Measurements from ENCODE around the gene MYL12B. TPM values are rescaled to one million over a fixed set of nuclear protein-coding genes. Genes with fewer than 3 reads are reported as not detected.

Gene MYL12B
- polyA plus RNA-seq = 100 to 1,000 TPM; 573 to 578 TPM

DNA sequence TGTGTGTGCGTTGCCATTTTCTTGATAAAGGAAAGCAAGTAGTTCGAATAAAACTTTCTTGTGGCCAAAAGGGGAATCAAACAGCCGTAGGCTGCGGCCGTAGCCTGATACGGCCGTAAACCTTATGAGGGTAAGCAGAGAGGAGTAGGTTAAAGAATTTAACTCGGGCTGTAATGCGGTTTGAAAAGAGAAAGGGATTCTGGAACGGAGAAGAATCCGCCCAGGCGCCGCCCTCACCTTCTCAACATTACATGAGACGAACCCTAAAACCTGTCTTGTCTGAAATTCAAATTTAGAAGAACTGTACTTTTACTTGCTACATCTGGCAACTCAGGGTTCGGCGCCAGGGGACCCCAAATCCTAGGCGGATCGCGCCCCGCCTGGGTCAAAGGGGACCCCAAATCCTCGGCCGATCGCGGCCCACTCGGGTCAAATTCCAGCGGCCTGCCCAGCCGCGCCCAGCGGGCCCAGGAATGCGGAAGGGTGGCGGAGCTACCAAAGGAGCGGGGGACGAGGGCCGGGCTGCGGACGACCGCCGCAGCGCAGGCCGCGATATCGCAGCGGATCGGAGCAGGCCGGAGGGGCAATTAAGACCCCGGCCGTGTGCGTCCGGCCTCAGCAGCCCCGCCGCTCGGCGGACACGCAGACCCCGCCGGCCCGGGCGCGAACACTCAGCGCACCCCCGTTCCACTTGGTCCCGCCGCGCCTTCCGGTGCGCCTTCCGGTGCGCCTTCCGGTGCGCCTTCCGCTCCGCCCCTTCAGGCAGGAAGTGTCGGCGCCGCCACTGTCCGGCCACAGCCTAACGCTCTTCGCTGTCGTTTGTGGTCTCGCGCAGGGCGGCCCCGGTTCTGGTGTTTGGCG, at the start of gene MYL12B:
Gene MYL12B, plus strand, starts transcription at position 761 of the 861 bp plus-strand sequence. CDS start 10,766 bp downstream, outside the sequence.
- no peaks in the 10 kb centered on the region for H3K27me3 ChIP-seq (ENCODE audit: control insufficient read depth in 1 of 2, insufficient read depth in 2 of 2, low read length in 2 of 2)
- H3K4me1 ChIP-seq (ENCODE audit: control insufficient read depth in 2 of 2, insufficient read depth in 2 of 2, low read length in 1 of 2) = peaks cover 2 to 8% of the 10 kb centered on the region in 2 donors
- H3K36me3 ChIP-seq (ENCODE audit: control insufficient read depth in 2 of 2, insufficient read depth in 2 of 2, low read length in 1 of 2) = peaks cover 0 to 2% of the 10 kb centered on the region in 2 donors
- H3K4me3 ChIP-seq (ENCODE audit: low read depth in 1 of 2, low read length in 2 of 2) = peak within 1 kb of the TSS; percentile 73 to 80
- H3K27ac ChIP-seq (ENCODE audit: low read depth in 2 of 2, low read length in 1 of 2) = peak within 1 kb of the TSS; percentile 93 to 98
- H3K9me3 ChIP-seq (ENCODE audit: control insufficient read depth in 2 of 2, insufficient read depth in 1 of 2, low read depth in 1 of 2, low read length in 1 of 2) = no peaks in the 10 kb centered on the region
- 0 to 1% methylated on average over 81 to 84 of the region's 84 CpGs for WGBS, 2 donors

DNA sequence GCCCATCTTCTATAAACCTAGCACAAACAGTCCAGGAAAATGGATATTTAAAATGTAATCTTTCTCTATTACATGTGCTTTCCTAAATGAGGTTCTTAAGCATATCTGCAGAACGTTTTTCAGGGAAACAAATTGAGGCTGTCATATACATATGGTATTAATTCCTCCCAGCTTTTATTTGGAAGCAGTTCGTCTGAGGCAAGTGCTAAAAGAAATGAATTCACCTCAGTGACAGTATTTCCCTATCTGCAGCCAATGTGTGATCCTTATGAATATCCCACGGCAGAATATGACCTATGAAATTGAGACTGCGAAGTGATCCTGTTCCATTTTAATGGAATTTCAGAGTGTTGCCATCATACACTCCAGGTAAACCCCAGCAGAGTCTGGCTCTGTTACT, 49.3 kb upstream of the MYL12B start:
- peak overlapping the region in 1 of 2 donors; percentile 28 for H3K27ac ChIP-seq (ENCODE audit: low read depth in 2 of 2, low read length in 1 of 2)
- H3K27me3 ChIP-seq (ENCODE audit: control insufficient read depth in 1 of 2, insufficient read depth in 2 of 2, low read length in 2 of 2) = no peaks in the 10 kb centered on the region
- 56 to 65% methylated on average over 4 of the region's 4 CpGs for WGBS, 2 donors
- H3K36me3 ChIP-seq (ENCODE audit: control insufficient read depth in 2 of 2, insufficient read depth in 2 of 2, low read length in 1 of 2) = no peaks in the 10 kb centered on the region
- H3K9me3 ChIP-seq (ENCODE audit: control insufficient read depth in 2 of 2, insufficient read depth in 1 of 2, low read depth in 1 of 2, low read length in 1 of 2) = no peaks in the 10 kb centered on the region
- H3K4me1 ChIP-seq (ENCODE audit: control insufficient read depth in 2 of 2, insufficient read depth in 2 of 2, low read length in 1 of 2) = peaks cover 0 to 4% of the 10 kb centered on the region in 2 donors
- H3K4me3 ChIP-seq (ENCODE audit: low read depth in 1 of 2, low read length in 2 of 2) = no peak overlapping the region

DNA sequence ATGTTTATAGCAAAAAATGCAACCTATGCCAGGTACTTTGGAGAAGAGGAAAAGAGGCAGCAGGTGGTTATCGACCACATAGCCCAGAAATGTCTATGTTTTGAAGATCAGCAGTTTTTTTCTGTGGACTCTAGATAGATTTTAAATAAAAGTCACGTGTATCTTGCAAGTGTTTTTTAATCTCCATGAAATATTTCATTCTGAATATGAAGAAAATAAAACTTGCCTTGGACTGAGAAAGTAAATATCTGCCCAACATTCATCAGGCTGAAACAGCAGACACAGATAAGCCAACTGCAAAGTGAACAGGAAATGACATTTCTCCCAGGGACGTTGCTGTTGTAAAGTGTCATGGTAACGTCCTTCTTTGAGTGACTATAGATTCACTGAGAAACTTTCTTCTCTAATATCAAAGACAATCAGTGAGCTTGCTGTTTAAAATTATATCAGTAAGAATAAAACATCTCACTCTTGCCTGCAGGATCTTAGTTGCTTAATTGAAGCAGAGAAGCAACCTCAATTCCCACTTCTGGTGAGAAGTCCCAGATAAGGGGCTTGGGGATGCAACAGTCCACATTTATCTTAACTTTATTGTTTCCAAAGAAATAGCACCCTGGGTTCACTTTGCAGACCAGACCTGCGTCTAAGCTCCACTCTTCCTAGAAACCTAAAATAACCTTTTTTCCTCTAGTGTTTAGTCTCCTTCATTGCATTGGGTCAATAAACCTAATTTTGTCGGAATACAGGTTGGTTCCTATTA, 48.5 kb upstream of the MYL12B start:
- Histone ChIP-seq H3K4me1 (ENCODE audit: control insufficient read depth in 2 of 2, insufficient read depth in 2 of 2, low read length in 1 of 2) (peaks cover 0 to 4% of the 10 kb centered on the region in 2 donors), H3K27ac (ENCODE audit: low read depth in 2 of 2, low read length in 1 of 2) (no peak overlapping the region), H3K27me3 (ENCODE audit: control insufficient read depth in 1 of 2, insufficient read depth in 2 of 2, low read length in 2 of 2) (no peaks in the 10 kb centered on the region), H3K36me3 (ENCODE audit: control insufficient read depth in 2 of 2, insufficient read depth in 2 of 2, low read length in 1 of 2) (no peaks in the 10 kb centered on the region), H3K9me3 (ENCODE audit: control insufficient read depth in 2 of 2, insufficient read depth in 1 of 2, low read depth in 1 of 2, low read length in 1 of 2) (no peaks in the 10 kb centered on the region), H3K4me3 (ENCODE audit: low read depth in 1 of 2, low read length in 2 of 2) (no peak overlapping the region)
- WGBS, 2 donors = 39 to 53% methylated on average over 6 of the region's 6 CpGs

- Histone ChIP-seq H3K9me3 (ENCODE audit: control insufficient read depth in 2 of 2, insufficient read depth in 1 of 2, low read depth in 1 of 2, low read length in 1 of 2) (no peaks in the 10 kb centered on the region), H3K27ac (ENCODE audit: low read depth in 2 of 2, low read length in 1 of 2) (no peak overlapping the region), H3K4me3 (ENCODE audit: low read depth in 1 of 2, low read length in 2 of 2) (no peak overlapping the region), H3K36me3 (ENCODE audit: control insufficient read depth in 2 of 2, insufficient read depth in 2 of 2, low read length in 1 of 2) (no peaks in the 10 kb centered on the region), H3K4me1 (ENCODE audit: control insufficient read depth in 2 of 2, insufficient read depth in 2 of 2, low read length in 1 of 2) (no peaks in the 10 kb centered on the region), H3K27me3 (ENCODE audit: control insufficient read depth in 1 of 2, insufficient read depth in 2 of 2, low read length in 2 of 2) (no peaks in the 10 kb centered on the region)
- WGBS, 2 donors = 95% methylated on average over 36 of the region's 36 CpGs
Measured at GRCh38 chr18:3214855-3215637, 46.9 kb upstream of the MYL12B start.

GRCh38 chr18:3216987-3217386, 44.9 kb upstream of the MYL12B start:
- 74 to 75% methylated on average over 5 of the region's 5 CpGs for WGBS, 2 donors
- Histone ChIP-seq H3K27ac (ENCODE audit: low read depth in 2 of 2, low read length in 1 of 2) (peak overlapping the region in 1 of 2 donors; percentile 16), H3K4me1 (ENCODE audit: control insufficient read depth in 2 of 2, insufficient read depth in 2 of 2, low read length in 1 of 2) (no peaks in the 10 kb centered on the region)

DNA sequence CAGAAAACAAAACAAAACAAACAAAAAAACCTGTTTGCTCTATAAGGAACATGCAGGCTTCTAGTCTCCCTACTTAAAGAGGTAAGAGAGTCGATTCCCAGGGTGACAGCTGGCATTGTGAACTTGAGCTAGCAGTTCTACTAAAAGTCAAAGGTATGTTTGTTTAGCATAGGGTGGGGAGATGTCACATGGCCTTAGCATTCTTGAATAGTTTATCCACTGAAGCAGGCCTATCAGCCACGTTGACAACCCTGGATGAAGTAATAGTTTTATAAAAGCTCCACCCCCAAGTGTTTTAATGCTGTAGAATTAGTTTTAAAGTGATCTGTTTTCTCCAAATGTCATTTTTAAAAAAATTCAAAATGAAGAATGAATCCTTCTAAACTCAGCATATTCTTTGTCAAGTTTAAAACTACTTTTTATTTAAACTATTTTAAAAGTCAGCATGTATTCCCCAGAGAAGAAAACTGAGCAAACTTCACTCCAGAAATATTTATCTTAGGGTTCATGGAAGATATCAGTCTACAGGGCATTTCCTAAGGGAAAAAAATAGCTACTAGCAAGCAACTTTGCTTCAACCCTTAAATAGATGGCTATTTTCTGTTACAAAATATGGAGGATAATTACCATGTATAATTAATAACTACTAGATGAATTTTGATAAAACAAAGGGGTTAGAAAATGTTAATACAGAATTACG, 43.8 kb upstream of the MYL12B start:
- no peaks in the 10 kb centered on the region for H3K4me1 ChIP-seq (ENCODE audit: control insufficient read depth in 2 of 2, insufficient read depth in 2 of 2, low read length in 1 of 2)
- H3K4me3 ChIP-seq (ENCODE audit: low read depth in 1 of 2, low read length in 2 of 2) = no peak overlapping the region
- H3K36me3 ChIP-seq (ENCODE audit: control insufficient read depth in 2 of 2, insufficient read depth in 2 of 2, low read length in 1 of 2) = no peaks in the 10 kb centered on the region
- no peaks in the 10 kb centered on the region for H3K9me3 ChIP-seq (ENCODE audit: control insufficient read depth in 2 of 2, insufficient read depth in 1 of 2, low read depth in 1 of 2, low read length in 1 of 2)
- H3K27me3 ChIP-seq (ENCODE audit: control insufficient read depth in 1 of 2, insufficient read depth in 2 of 2, low read length in 2 of 2) = no peaks in the 10 kb centered on the region
- 33 to 46% methylated on average over 3 of the region's 3 CpGs for WGBS, 2 donors
- no peak overlapping the region for H3K27ac ChIP-seq (ENCODE audit: low read depth in 2 of 2, low read length in 1 of 2)

More at GRCh38 chr18:3216987-3217386, 44.9 kb upstream of the MYL12B start:
- no peaks in the 10 kb centered on the region for H3K27me3 ChIP-seq (ENCODE audit: control insufficient read depth in 1 of 2, insufficient read depth in 2 of 2, low read length in 2 of 2)
- no peaks in the 10 kb centered on the region for H3K9me3 ChIP-seq (ENCODE audit: control insufficient read depth in 2 of 2, insufficient read depth in 1 of 2, low read depth in 1 of 2, low read length in 1 of 2)
- no peaks in the 10 kb centered on the region for H3K36me3 ChIP-seq (ENCODE audit: control insufficient read depth in 2 of 2, insufficient read depth in 2 of 2, low read length in 1 of 2)
- no peak overlapping the region for H3K4me3 ChIP-seq (ENCODE audit: low read depth in 1 of 2, low read length in 2 of 2)

DNA sequence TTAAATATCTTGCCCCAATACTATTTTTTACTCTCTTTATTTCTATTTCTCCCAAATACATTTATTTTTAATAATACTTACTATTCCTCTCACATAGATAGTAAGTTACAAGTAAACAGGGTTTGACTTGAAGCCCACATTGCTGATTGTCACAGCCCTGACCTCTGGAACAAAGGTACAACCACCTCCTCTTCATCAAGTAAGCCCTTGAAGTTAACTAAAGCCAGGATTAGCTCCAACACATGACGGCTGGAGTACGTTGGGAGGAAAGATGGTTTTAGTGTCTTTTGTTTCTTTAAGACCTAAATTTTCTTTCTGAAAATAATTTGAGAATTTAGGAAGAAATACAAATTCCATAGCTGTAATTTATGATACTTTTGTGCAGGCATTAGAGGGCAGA, 43.1 kb upstream of the MYL12B start:
- WGBS, 2 donors = 64 to 65% methylated on average over 2 of the region's 2 CpGs
- Histone ChIP-seq H3K4me3 (ENCODE audit: low read depth in 1 of 2, low read length in 2 of 2) (no peak overlapping the region), H3K36me3 (ENCODE audit: control insufficient read depth in 2 of 2, insufficient read depth in 2 of 2, low read length in 1 of 2) (no peaks in the 10 kb centered on the region), H3K27me3 (ENCODE audit: control insufficient read depth in 1 of 2, insufficient read depth in 2 of 2, low read length in 2 of 2) (no peaks in the 10 kb centered on the region), H3K4me1 (ENCODE audit: control insufficient read depth in 2 of 2, insufficient read depth in 2 of 2, low read length in 1 of 2) (no peaks in the 10 kb centered on the region), H3K27ac (ENCODE audit: low read depth in 2 of 2, low read length in 1 of 2) (peak overlapping the region in 1 of 2 donors; percentile 28), H3K9me3 (ENCODE audit: control insufficient read depth in 2 of 2, insufficient read depth in 1 of 2, low read depth in 1 of 2, low read length in 1 of 2) (no peaks in the 10 kb centered on the region)

- peak overlapping the region in 1 of 2 donors; percentile 31 for H3K4me3 ChIP-seq (ENCODE audit: low read depth in 1 of 2, low read length in 2 of 2)
- WGBS, 2 donors = 74 to 77% methylated on average over 8 of the region's 8 CpGs
Measured at GRCh38 chr18:3219241-3219630, 42.7 kb upstream of the MYL12B start.

More at GRCh38 chr18:3219241-3219630, 42.7 kb upstream of the MYL12B start:
- Histone ChIP-seq H3K36me3 (ENCODE audit: control insufficient read depth in 2 of 2, insufficient read depth in 2 of 2, low read length in 1 of 2) (no peaks in the 10 kb centered on the region), H3K27ac (ENCODE audit: low read depth in 2 of 2, low read length in 1 of 2) (peak overlapping the region; percentile 28 to 58), H3K9me3 (ENCODE audit: control insufficient read depth in 2 of 2, insufficient read depth in 1 of 2, low read depth in 1 of 2, low read length in 1 of 2) (no peaks in the 10 kb centered on the region), H3K27me3 (ENCODE audit: control insufficient read depth in 1 of 2, insufficient read depth in 2 of 2, low read length in 2 of 2) (no peaks in the 10 kb centered on the region), H3K4me1 (ENCODE audit: control insufficient read depth in 2 of 2, insufficient read depth in 2 of 2, low read length in 1 of 2) (no peaks in the 10 kb centered on the region)
